ENCODE data around the gene GRIA4. TPM values are rescaled to one million over a fixed set of nuclear protein-coding genes. Genes with fewer than 3 reads are reported as not detected.
"Not testable (repeated sequence)": the region's sequence is repeated elsewhere in the genome, so short reads cannot be mapped to it uniquely, and the experiment has no call there.

The GRIA4 gene
- total RNA-seq, 2 experiments from 2014 or later = not detected

- ATAC-seq (ENCODE audit: low read depth); DNase-seq; POLR2A ChIA-PET; H3K9me3 Mint-ChIP-seq; H3K27ac Mint-ChIP-seq; H3K4me1 Mint-ChIP-seq; H3K4me3 Mint-ChIP-seq; H3K27me3 Mint-ChIP-seq; H3K36me3 Mint-ChIP-seq: not testable (repeated sequence)
Observed at GRCh38 chr11:105878927-105879326, 269.1 kb downstream of the GRIA4 start.

DNA sequence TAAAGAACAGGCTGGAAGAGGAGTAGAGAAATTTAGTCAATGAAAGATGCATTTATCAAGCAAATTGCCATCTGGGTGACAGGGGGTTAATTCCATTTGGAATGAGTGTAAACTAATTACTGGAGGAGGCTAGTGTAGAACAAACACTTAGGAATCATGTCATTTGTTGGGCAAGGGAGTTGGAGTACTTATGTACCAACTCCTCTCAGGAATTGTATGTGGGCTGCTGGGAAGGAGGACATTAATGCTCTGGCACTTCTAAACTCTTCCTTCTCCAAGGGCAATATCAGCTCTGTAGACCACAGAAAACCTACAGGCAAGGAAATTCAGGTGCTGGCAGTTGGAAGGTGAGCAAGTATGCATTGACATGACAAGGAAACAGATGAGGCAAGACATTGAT lies 271.2 kb downstream of the GRIA4 start:
- no peaks in the 10 kb centered on the region for H3K36me3 Mint-ChIP-seq
- no peaks in the 10 kb centered on the region for H3K27me3 Mint-ChIP-seq
- no peaks in the 10 kb centered on the region for H3K4me1 Mint-ChIP-seq
- ATAC-seq (ENCODE audit: low read depth) (no peak), DNase-seq (no peak)
- H3K4me3 Mint-ChIP-seq = no peak overlapping the region
- no peak overlapping the region for H3K27ac Mint-ChIP-seq
- POLR2A ChIA-PET = no interaction called here
- H3K9me3 Mint-ChIP-seq = no peaks in the 10 kb centered on the region

- ATAC-seq (ENCODE audit: low read depth) (no peak), DNase-seq (no peak)
- Mint-ChIP-seq H3K27ac (no peak overlapping the region), H3K36me3 (no peaks in the 10 kb centered on the region), H3K4me1 (no peaks in the 10 kb centered on the region), H3K27me3 (no peaks in the 10 kb centered on the region), H3K4me3 (no peak overlapping the region), H3K9me3 (no peaks in the 10 kb centered on the region)
- POLR2A ChIA-PET = no interaction called here
Observed at GRCh38 chr11:105884436-105884835, 274.6 kb downstream of the GRIA4 start.

GRCh38 chr11:105891685-105892084 lies 281.8 kb downstream of the GRIA4 start:
- no peak for ATAC-seq (ENCODE audit: low read depth)
- Mint-ChIP-seq H3K4me1 (no peaks in the 10 kb centered on the region), H3K36me3 (no peaks in the 10 kb centered on the region), H3K27me3 (no peaks in the 10 kb centered on the region), H3K4me3 (no peak overlapping the region), H3K9me3 (no peaks in the 10 kb centered on the region), H3K27ac (no peak overlapping the region)
- POLR2A ChIA-PET = no interaction called here
- DNase-seq = no peak

GRCh38 chr11:105897161-105897560 lies 287.3 kb downstream of the GRIA4 start:
- POLR2A ChIA-PET = no interaction called here
- Mint-ChIP-seq H3K4me1 (no peaks in the 10 kb centered on the region), H3K36me3 (no peaks in the 10 kb centered on the region), H3K27me3 (no peaks in the 10 kb centered on the region), H3K27ac (no peak overlapping the region), H3K9me3 (no peaks in the 10 kb centered on the region), H3K4me3 (no peak overlapping the region)
- DNase-seq = no peak
- no peak for ATAC-seq (ENCODE audit: low read depth)

- DNase-seq (no peak), ATAC-seq (ENCODE audit: low read depth) (no peak)
- Mint-ChIP-seq H3K27ac (no peak overlapping the region), H3K4me3 (no peak overlapping the region), H3K9me3 (no peaks in the 10 kb centered on the region), H3K27me3 (no peaks in the 10 kb centered on the region), H3K4me1 (no peaks in the 10 kb centered on the region), H3K36me3 (no peaks in the 10 kb centered on the region)
- POLR2A ChIA-PET = no interaction called here
Observed at GRCh38 chr11:105899772-105900171, 289.9 kb downstream of the GRIA4 start.

DNA sequence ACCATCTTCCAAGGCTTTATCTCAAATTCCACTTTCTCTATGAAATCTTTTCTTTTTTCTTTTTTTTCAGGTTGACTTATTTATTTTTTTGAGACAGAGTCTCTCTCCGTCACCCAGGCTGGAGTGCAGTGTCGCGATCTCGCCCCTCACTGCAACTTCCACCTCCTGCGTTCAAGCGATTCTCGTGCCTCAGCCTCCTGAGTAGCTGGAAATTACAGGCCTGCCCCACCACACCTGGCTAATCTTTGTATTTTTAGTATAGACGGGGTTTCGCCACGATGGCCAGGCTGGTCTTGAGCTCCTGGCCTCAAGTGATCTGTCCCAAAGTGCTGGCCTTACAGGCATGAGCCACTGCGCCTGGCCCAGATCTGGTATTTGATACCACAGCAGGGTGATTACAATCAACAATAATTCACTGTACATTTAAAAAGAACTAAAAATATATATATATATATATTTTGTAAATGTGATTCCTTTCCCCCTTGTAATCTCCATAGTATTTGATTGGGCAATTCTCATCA lies 290.7 kb downstream of the GRIA4 start:
- no peaks in the 10 kb centered on the region for H3K9me3 Mint-ChIP-seq
- H3K27ac Mint-ChIP-seq = no peak overlapping the region
- no peaks in the 10 kb centered on the region for H3K27me3 Mint-ChIP-seq
- no peaks in the 10 kb centered on the region for H3K36me3 Mint-ChIP-seq
- H3K4me1 Mint-ChIP-seq = no peaks in the 10 kb centered on the region
- ATAC-seq (ENCODE audit: low read depth) (no peak), DNase-seq (no peak)
- no peak overlapping the region for H3K4me3 Mint-ChIP-seq
- POLR2A ChIA-PET = no interaction called here

DNA sequence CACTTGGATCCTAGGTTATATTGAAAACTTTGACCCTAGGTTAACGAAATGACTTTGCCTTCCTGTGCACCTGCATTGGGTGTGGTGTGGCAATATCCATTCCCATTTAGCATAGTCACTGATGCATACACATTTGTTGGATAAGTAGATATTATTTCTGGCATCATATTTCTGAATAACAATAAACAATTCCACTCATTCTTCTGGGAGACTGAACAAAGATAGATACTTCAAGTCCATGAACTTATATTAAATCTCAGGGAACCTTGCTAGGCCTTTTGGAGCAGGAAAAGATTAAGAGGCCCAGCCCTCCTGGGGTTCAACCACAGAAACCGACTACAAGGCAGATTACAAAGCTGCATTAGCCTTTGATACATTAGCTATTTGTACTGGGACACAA lies 293.2 kb downstream of the GRIA4 start:
- Mint-ChIP-seq H3K4me3 (no peak overlapping the region), H3K9me3 (no peaks in the 10 kb centered on the region), H3K4me1 (no peaks in the 10 kb centered on the region), H3K36me3 (no peaks in the 10 kb centered on the region), H3K27ac (no peak overlapping the region), H3K27me3 (no peaks in the 10 kb centered on the region)
- POLR2A ChIA-PET = no interaction called here
- DNase-seq (no peak), ATAC-seq (ENCODE audit: low read depth) (no peak)

GRCh38 chr11:105906517-105906916 lies 296.6 kb downstream of the GRIA4 start:
- no peak for ATAC-seq (ENCODE audit: low read depth)
- Mint-ChIP-seq H3K9me3 (no peaks in the 10 kb centered on the region), H3K27ac (no peak overlapping the region), H3K36me3 (no peaks in the 10 kb centered on the region), H3K4me3 (no peak overlapping the region), H3K27me3 (no peaks in the 10 kb centered on the region), H3K4me1 (no peaks in the 10 kb centered on the region)
- POLR2A ChIA-PET = no interaction called here
- DNase-seq = no peak

- Mint-ChIP-seq H3K4me1 (no peaks in the 10 kb centered on the region), H3K4me3 (no peak overlapping the region), H3K27me3 (no peaks in the 10 kb centered on the region), H3K9me3 (no peaks in the 10 kb centered on the region), H3K27ac (no peak overlapping the region), H3K36me3 (no peaks in the 10 kb centered on the region)
- POLR2A ChIA-PET = no interaction called here
- DNase-seq (no peak), ATAC-seq (ENCODE audit: low read depth) (no peak)
Observed at GRCh38 chr11:105907319-105907718, 297.4 kb downstream of the GRIA4 start.

DNA sequence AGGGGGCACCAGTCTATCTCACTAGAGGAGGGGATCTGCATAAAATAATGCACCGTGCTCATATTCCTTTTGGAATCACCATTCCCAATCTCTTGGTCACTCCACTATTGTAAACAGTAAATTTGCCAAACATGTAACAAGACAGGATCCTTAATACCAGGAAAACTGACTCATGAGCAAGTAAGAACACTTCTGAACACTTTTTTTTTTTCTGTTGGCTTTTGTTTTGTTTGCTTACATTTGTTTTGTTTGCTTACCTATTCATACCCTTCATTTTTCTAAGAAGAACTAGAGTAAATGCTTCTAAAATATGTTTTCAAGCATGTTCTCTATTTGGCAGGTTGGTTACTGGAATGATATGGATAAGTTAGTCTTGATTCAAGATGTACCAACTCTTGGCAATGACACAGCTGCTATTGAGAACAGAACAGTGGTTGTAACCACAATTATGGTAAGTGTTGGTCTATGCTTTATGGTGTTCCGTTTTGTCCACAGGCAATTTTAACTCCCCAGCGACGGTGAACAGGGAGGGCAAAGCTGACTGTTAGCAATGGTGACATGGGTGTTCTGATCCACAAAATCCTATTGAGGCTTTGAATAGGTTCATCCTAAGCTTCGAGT lies 300.3 kb downstream of the GRIA4 start:
- H3K4me3 Mint-ChIP-seq = no peak overlapping the region
- no peaks in the 10 kb centered on the region for H3K9me3 Mint-ChIP-seq
- H3K27me3 Mint-ChIP-seq = no peaks in the 10 kb centered on the region
- no peaks in the 10 kb centered on the region for H3K36me3 Mint-ChIP-seq
- ATAC-seq (ENCODE audit: low read depth) (no peak), DNase-seq (no peak)
- H3K4me1 Mint-ChIP-seq = no peaks in the 10 kb centered on the region
- no peak overlapping the region for H3K27ac Mint-ChIP-seq
- POLR2A ChIA-PET = no interaction called here

DNA sequence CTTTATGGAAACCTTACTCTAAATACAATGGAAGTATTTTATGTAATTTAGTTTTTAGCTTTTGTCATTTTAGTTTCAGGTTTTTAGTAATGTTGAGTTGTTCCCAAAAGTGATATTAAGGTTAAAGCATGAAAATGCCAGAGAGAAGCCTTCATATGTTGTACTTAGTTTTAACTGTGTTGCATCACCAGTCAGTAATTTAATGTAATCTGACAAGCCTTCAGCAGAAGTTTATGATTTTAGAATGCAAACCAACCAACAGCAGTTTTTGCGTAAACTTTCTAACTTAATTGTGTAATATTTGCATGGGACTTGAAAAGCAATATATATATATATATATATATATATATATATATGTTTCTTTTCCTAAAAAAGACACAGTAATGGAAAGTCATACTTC lies 301.6 kb downstream of the GRIA4 start:
- no peak overlapping the region for H3K27ac Mint-ChIP-seq
- no peaks in the 10 kb centered on the region for H3K27me3 Mint-ChIP-seq
- no peaks in the 10 kb centered on the region for H3K36me3 Mint-ChIP-seq
- ATAC-seq (ENCODE audit: low read depth) = no peak
- H3K4me3 Mint-ChIP-seq = no peak overlapping the region
- no peaks in the 10 kb centered on the region for H3K4me1 Mint-ChIP-seq
- POLR2A ChIA-PET = no interaction called here
- DNase-seq = no peak
- no peaks in the 10 kb centered on the region for H3K9me3 Mint-ChIP-seq

- Mint-ChIP-seq H3K4me1 (no peaks in the 10 kb centered on the region), H3K27me3 (no peaks in the 10 kb centered on the region), H3K36me3 (no peaks in the 10 kb centered on the region), H3K27ac (no peak overlapping the region), H3K9me3 (no peaks in the 10 kb centered on the region), H3K4me3 (no peak overlapping the region)
- POLR2A ChIA-PET = no interaction called here
- no peak for ATAC-seq (ENCODE audit: low read depth)
- no peak for DNase-seq
Observed at GRCh38 chr11:105912666-105913065, 302.8 kb downstream of the GRIA4 start.

DNA sequence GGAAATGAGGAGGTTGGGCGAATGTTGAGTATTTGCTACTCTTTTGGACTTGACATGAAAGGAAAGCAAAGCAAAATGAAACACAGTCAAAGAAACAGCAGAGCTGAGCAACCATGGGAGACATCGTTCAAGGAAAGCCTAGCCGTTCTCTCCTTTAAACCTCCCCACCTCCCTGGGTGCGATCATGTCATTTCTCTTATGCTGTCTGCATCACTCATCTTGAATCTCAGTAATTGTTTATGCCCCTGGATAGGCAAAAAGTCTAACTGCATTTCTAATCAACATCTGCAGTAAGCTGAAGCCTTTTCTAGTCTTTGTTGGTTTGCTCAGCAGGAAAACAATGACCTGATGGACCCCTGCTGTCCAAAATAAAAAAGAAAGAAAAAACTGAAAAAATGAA lies 305.1 kb downstream of the GRIA4 start:
- no peaks in the 10 kb centered on the region for H3K9me3 Mint-ChIP-seq
- no peaks in the 10 kb centered on the region for H3K36me3 Mint-ChIP-seq
- H3K4me3 Mint-ChIP-seq = no peak overlapping the region
- ATAC-seq (ENCODE audit: low read depth) = no peak
- H3K4me1 Mint-ChIP-seq = no peaks in the 10 kb centered on the region
- POLR2A ChIA-PET = no interaction called here
- DNase-seq = no peak
- H3K27me3 Mint-ChIP-seq = peaks cover 4% of the 10 kb centered on the region
- no peak overlapping the region for H3K27ac Mint-ChIP-seq

DNA sequence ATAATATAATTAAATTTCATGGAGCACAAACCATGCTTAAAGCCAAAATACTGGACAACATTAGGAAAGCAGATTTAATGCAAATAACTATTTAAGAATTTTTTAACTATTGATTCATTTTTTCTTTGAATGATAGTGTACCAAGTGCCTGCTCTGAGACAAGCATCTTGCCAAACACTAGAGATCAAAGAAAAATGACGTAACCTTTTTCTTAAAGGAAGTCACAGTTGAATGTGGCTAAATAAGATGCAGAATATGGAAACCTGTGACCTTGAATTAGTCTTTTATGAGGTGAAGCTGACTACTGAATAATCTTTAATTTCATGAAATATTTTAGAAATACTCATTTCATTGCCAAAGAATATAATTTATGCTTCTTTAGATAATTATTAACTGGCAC lies 308.2 kb downstream of the GRIA4 start:
- Mint-ChIP-seq H3K4me3 (no peak overlapping the region), H3K4me1 (no peaks in the 10 kb centered on the region), H3K9me3 (no peaks in the 10 kb centered on the region), H3K36me3 (no peaks in the 10 kb centered on the region), H3K27me3 (peaks cover 4% of the 10 kb centered on the region), H3K27ac (no peak overlapping the region)
- DNase-seq = no peak
- no peak for ATAC-seq (ENCODE audit: low read depth)
- POLR2A ChIA-PET = no interaction called here
